ENCODE results near the gene DDIT3. TPM values are rescaled to one million over a fixed set of nuclear protein-coding genes. Genes with fewer than 3 reads are reported as not detected.
"Not testable (repeated sequence)": the region's sequence is repeated elsewhere in the genome, so short reads cannot be mapped to it uniquely, and the experiment has no call there.

Gene DDIT3
- total and polyA plus RNA-seq, 2 of the 13 experiments (the other 11 are each of a cell fraction or from before 2014, with no cell fraction given): 27.5 to 48.7 TPM

- Histone ChIP-seq H3K27me3 (ENCODE audit: control insufficient read depth in 1 of 2, insufficient read depth in 2 of 2, low read length in 2 of 2) (no peaks in the 10 kb centered on the region), H3K27ac (ENCODE audit: extremely low read length, insufficient read depth, low read length) (no peak overlapping the region), H3K4me2 (ENCODE audit: low read depth, low read length) (no peak overlapping the region), H4K20me1 (ENCODE audit: insufficient read depth, low read length) (no peaks in the 10 kb centered on the region; the same call in 1 of the 2 replicates), H3K79me2 (ENCODE audit: insufficient read depth, low read length) (no peaks in the 10 kb centered on the region), H3K9me3 (ENCODE audit: low read length) (no peaks in the 10 kb centered on the region), H3K9ac (ENCODE audit: insufficient read depth, low read depth, low read length) (no peak overlapping the region), H3K4me1 (ENCODE audit: insufficient read depth, low read length) (no peaks in the 10 kb centered on the region), H2AFZ (ENCODE audit: low read length) (no peak overlapping the region), H3K36me3 (replicated peaks in 1 of 2; ENCODE audit: control insufficient read depth in 1 of 2, insufficient read depth in 2 of 2, low read length in 2 of 2) (peaks cover 22 to 68% of the 10 kb centered on the region in 2 experiments), H3K4me3 (replicated peaks in 1 of 3; ENCODE audit: insufficient read depth in 1 of 3, low read depth in 2 of 3, low read length in 3 of 3) (no peak overlapping the region)
- 96% methylated on average over 4 of the region's 4 CpGs for WGBS (ENCODE audit: low lambda C conversion rate)
- in situ Hi-C loops (cut with HindIII; ENCODE audit: extremely low pct_ligation_motif_present, low pct_unique_long_range_greater_than_20kb) (no loop called here), intact Hi-C loops (cut with micrococcal nuclease; ENCODE audit: unreplicated experiment) (no loop called here)
- BruUV-seq (replicated peaks): no TSS peak
- DNase-seq (ENCODE audit: low spot score) (no peak), FAIRE-seq (no peak), ATAC-seq (no peak)
- ChIA-PET POLR2A (interaction anchor here (0.7 to 2.5 kb wide), 2 partner anchors 9 to 216 kb away, joined by 3 to 12 read pairs; partner anchors contain the start of gene DDIT3), CTCF (ENCODE audit: low intra/inter-chr PET ratio, low total read pairs) (no interaction called here)
- TF ChIP-seq KDM5A (IDR thresholded peaks at IDR 0.05; ENCODE audit: borderline replicate concordance, low read length): no peak
- TF ChIP-seq DBP (CRISPR knock-in tag; IDR thresholded peaks at IDR 0.05; ENCODE audit: not compliant biosample characterization): no peak
- no peak for TF ChIP-seq HIVEP1 (CRISPR knock-in tag; IDR thresholded peaks at IDR 0.05)
- TF ChIP-seq ATRX (CRISPR knock-in tag; IDR thresholded peaks at IDR 0.05; ENCODE audit: borderline replicate concordance): no peak
- TF ChIP-seq HNRNPH1 (optimal IDR thresholded peaks at IDR 0.05; ENCODE audit: low read depth, low read length): no peak
- TF ChIP-seq ZNF468 (CRISPR knock-in tag; IDR thresholded peaks at IDR 0.05): no peak
- no peak for TF ChIP-seq THAP8 (CRISPR knock-in tag; IDR thresholded peaks at IDR 0.05; ENCODE audit: borderline replicate concordance)
- no peak for TF ChIP-seq KAT7 (CRISPR knock-in tag; IDR thresholded peaks at IDR 0.05; ENCODE audit: borderline replicate concordance)
- TF ChIP-seq ZNF629 (CRISPR knock-in tag; conservative IDR thresholded peaks at IDR 0.05): no peak
- TF ChIP-seq NFYC (CRISPR knock-in tag; IDR thresholded peaks at IDR 0.05): no peak
- TF ChIP-seq ZNF792 (CRISPR knock-in tag; IDR thresholded peaks at IDR 0.05): no peak
These were observed 9.2 kb downstream of the DDIT3 start for GRCh38 chr12:57511161-57511560.

- BruUV-seq (replicated peaks); H3K9me3 ChIP-seq (ENCODE audit: low read length); H3K27ac ChIP-seq (ENCODE audit: extremely low read length, insufficient read depth, low read length); H3K9ac ChIP-seq (ENCODE audit: insufficient read depth, low read depth, low read length); H3K27me3 ChIP-seq (ENCODE audit: control insufficient read depth in 1 of 2, insufficient read depth in 2 of 2, low read length in 2 of 2); POLR2A ChIA-PET; H2AFZ ChIP-seq (ENCODE audit: low read length); ATAC-seq; H3K4me3 ChIP-seq (replicated peaks in 1 of 3; ENCODE audit: insufficient read depth in 1 of 3, low read depth in 2 of 3, low read length in 3 of 3); H4K20me1 ChIP-seq (ENCODE audit: insufficient read depth, low read length); FAIRE-seq; DNase-seq (ENCODE audit: low spot score); intact Hi-C loops (cut with micrococcal nuclease; ENCODE audit: unreplicated experiment); in situ Hi-C loops (cut with HindIII; ENCODE audit: extremely low pct_ligation_motif_present, low pct_unique_long_range_greater_than_20kb); H3K79me2 ChIP-seq (ENCODE audit: insufficient read depth, low read length); H3K4me2 ChIP-seq (ENCODE audit: low read depth, low read length); CTCF ChIA-PET (ENCODE audit: low intra/inter-chr PET ratio, low total read pairs); H3K4me1 ChIP-seq (ENCODE audit: insufficient read depth, low read length): not testable (repeated sequence)
- whole genome bisulfite sequencing (ENCODE audit: low lambda C conversion rate): no CpG with 5 or more reads among the region's 28 CpGs
- peaks cover 24 to 62% of the 10 kb centered on the region in 2 experiments; a peak in 4 of 5 replicates for H3K36me3 ChIP-seq (replicated peaks in 1 of 2; ENCODE audit: control insufficient read depth in 1 of 2, insufficient read depth in 2 of 2, low read length in 2 of 2)
These were observed 12.5 kb downstream of the DDIT3 start for GRCh38 chr12:57507796-57508195.

GRCh38 chr12:57506541-57506940 lies 13.8 kb downstream of the DDIT3 start:
- H3K36me3 ChIP-seq (replicated peaks in 1 of 2; ENCODE audit: control insufficient read depth in 1 of 2, insufficient read depth in 2 of 2, low read length in 2 of 2): peaks cover 16 to 58% of the 10 kb centered on the region in 2 experiments; a peak in 4 of 5 replicates
- H3K4me3 ChIP-seq (replicated peaks in 1 of 3; ENCODE audit: insufficient read depth in 1 of 3, low read depth in 2 of 3, low read length in 3 of 3); DNase-seq (ENCODE audit: low spot score); H3K27me3 ChIP-seq (ENCODE audit: control insufficient read depth in 1 of 2, insufficient read depth in 2 of 2, low read length in 2 of 2); H4K20me1 ChIP-seq (ENCODE audit: insufficient read depth, low read length); in situ Hi-C loops (cut with HindIII; ENCODE audit: extremely low pct_ligation_motif_present, low pct_unique_long_range_greater_than_20kb); ATAC-seq; H3K9ac ChIP-seq (ENCODE audit: insufficient read depth, low read depth, low read length); intact Hi-C loops (cut with micrococcal nuclease; ENCODE audit: unreplicated experiment); H2AFZ ChIP-seq (ENCODE audit: low read length); H3K4me2 ChIP-seq (ENCODE audit: low read depth, low read length); H3K79me2 ChIP-seq (ENCODE audit: insufficient read depth, low read length); BruUV-seq (replicated peaks); CTCF ChIA-PET (ENCODE audit: low intra/inter-chr PET ratio, low total read pairs); H3K4me1 ChIP-seq (ENCODE audit: insufficient read depth, low read length); H3K27ac ChIP-seq (ENCODE audit: extremely low read length, insufficient read depth, low read length); FAIRE-seq; H3K9me3 ChIP-seq (ENCODE audit: low read length): not testable (repeated sequence)
- 93% methylated on average over 4 of the region's 4 CpGs for WGBS (ENCODE audit: low lambda C conversion rate)
- POLR2A ChIA-PET: interaction anchor here (9.0 kb wide), 1 partner anchor 11 kb away, joined by 90 read pairs; the partner anchor contains the start of gene DDIT3

Data from HepG2 (cell line).